ENCODE data around the gene LY86. TPM values are rescaled to one million over a fixed set of nuclear protein-coding genes. Genes with fewer than 3 reads are reported as not detected.

The LY86 gene
- total and polyA plus RNA-seq, 2 donors (not counting 1 experiment from before 2014, with no cell fraction given) = not detected

GRCh38 chr6:6584310-6585002, 4.1 kb upstream of the LY86 start:
- no peaks in the 10 kb centered on the region for H3K4me1 ChIP-seq (ENCODE audit: control insufficient read depth, extremely low read depth, insufficient read depth, low read length)
- H4K20me1 ChIP-seq (ENCODE audit: control insufficient read depth, extremely low read depth, insufficient read depth, low read length) = no peaks in the 10 kb centered on the region
- no peaks in the 10 kb centered on the region for H3K79me2 ChIP-seq (ENCODE audit: control insufficient read depth, insufficient read depth, low read length)
- TF ChIP-seq CTCF (conservative IDR thresholded peaks at IDR 0.05 in 1 of 2, IDR thresholded peaks at IDR 0.05 in 1 of 2; ENCODE audit: low read depth in 1 of 2, low read length in 2 of 2) (no peak), EZH2 (IDR thresholded peaks at IDR 0.05; ENCODE audit: low read length, missing control alignments) (no peak)
- H3K36me3 ChIP-seq (ENCODE audit: control insufficient read depth, insufficient read depth, low read length) = no peaks in the 10 kb centered on the region
- no peak overlapping the region for H3K4me2 ChIP-seq (ENCODE audit: extremely low read depth, insufficient read depth, low read length)
- no peak for DNase-seq (ENCODE audit: low read depth in 2 of 2)
- H2AFZ ChIP-seq (ENCODE audit: low read length) = no peak overlapping the region
- no peaks in the 10 kb centered on the region for H3K9me3 ChIP-seq (ENCODE audit: control insufficient read depth, insufficient read depth, low read depth, low read length)
- no peak overlapping the region for H3K9ac ChIP-seq (ENCODE audit: insufficient read depth, low read length)
- H3K27me3 ChIP-seq (ENCODE audit: control insufficient read depth, insufficient read depth, low read length) = no peaks in the 10 kb centered on the region
- no peak overlapping the region for H3K4me3 ChIP-seq (replicated peaks in 1 of 4; ENCODE audit: control extremely low read depth in 1 of 4, insufficient read depth in 1 of 4, low read depth in 3 of 4, low read length in 4 of 4)
- no peak overlapping the region for H3K27ac ChIP-seq (ENCODE audit: insufficient read depth, low read length)

- no peak for DNase-seq (ENCODE audit: low read depth in 2 of 2)
- Histone ChIP-seq H3K9me3 (ENCODE audit: control insufficient read depth, insufficient read depth, low read depth, low read length) (no peaks in the 10 kb centered on the region), H3K4me1 (ENCODE audit: control insufficient read depth, extremely low read depth, insufficient read depth, low read length) (no peaks in the 10 kb centered on the region), H3K79me2 (ENCODE audit: control insufficient read depth, insufficient read depth, low read length) (no peaks in the 10 kb centered on the region), H3K27me3 (ENCODE audit: control insufficient read depth, insufficient read depth, low read length) (no peaks in the 10 kb centered on the region), H3K36me3 (ENCODE audit: control insufficient read depth, insufficient read depth, low read length) (no peaks in the 10 kb centered on the region), H3K27ac (ENCODE audit: insufficient read depth, low read length) (no peak overlapping the region), H4K20me1 (ENCODE audit: control insufficient read depth, extremely low read depth, insufficient read depth, low read length) (no peaks in the 10 kb centered on the region), H3K4me2 (ENCODE audit: extremely low read depth, insufficient read depth, low read length) (no peak overlapping the region), H3K4me3 (replicated peaks in 1 of 4; ENCODE audit: control extremely low read depth in 1 of 4, insufficient read depth in 1 of 4, low read depth in 3 of 4, low read length in 4 of 4) (no peak overlapping the region), H2AFZ (ENCODE audit: low read length) (no peak overlapping the region), H3K9ac (ENCODE audit: insufficient read depth, low read length) (no peak overlapping the region)
- no peak for TF ChIP-seq EZH2 (IDR thresholded peaks at IDR 0.05; ENCODE audit: low read length, missing control alignments)
- no peak for TF ChIP-seq CTCF (conservative IDR thresholded peaks at IDR 0.05 in 1 of 2, IDR thresholded peaks at IDR 0.05 in 1 of 2; ENCODE audit: low read depth in 1 of 2, low read length in 2 of 2)
Observed at GRCh38 chr6:6585003-6585311, 3.6 kb upstream of the LY86 start.

- H3K27ac ChIP-seq (ENCODE audit: insufficient read depth, low read length) = no peak overlapping the region
- no peak overlapping the region for H3K4me2 ChIP-seq (ENCODE audit: extremely low read depth, insufficient read depth, low read length)
- H3K27me3 ChIP-seq (ENCODE audit: control insufficient read depth, insufficient read depth, low read length) = no peaks in the 10 kb centered on the region
- no peaks in the 10 kb centered on the region for H3K4me1 ChIP-seq (ENCODE audit: control insufficient read depth, extremely low read depth, insufficient read depth, low read length)
- H3K79me2 ChIP-seq (ENCODE audit: control insufficient read depth, insufficient read depth, low read length) = no peaks in the 10 kb centered on the region
- no peak overlapping the region for H3K9ac ChIP-seq (ENCODE audit: insufficient read depth, low read length)
- no peaks in the 10 kb centered on the region for H4K20me1 ChIP-seq (ENCODE audit: control insufficient read depth, extremely low read depth, insufficient read depth, low read length)
- no peaks in the 10 kb centered on the region for H3K9me3 ChIP-seq (ENCODE audit: control insufficient read depth, insufficient read depth, low read depth, low read length)
- no peaks in the 10 kb centered on the region for H3K36me3 ChIP-seq (ENCODE audit: control insufficient read depth, insufficient read depth, low read length)
- H3K4me3 ChIP-seq (replicated peaks in 1 of 4; ENCODE audit: control extremely low read depth in 1 of 4, insufficient read depth in 1 of 4, low read depth in 3 of 4, low read length in 4 of 4) = no peak overlapping the region
- no peak for DNase-seq (ENCODE audit: low read depth in 2 of 2)
- TF ChIP-seq CTCF (conservative IDR thresholded peaks at IDR 0.05 in 1 of 2, IDR thresholded peaks at IDR 0.05 in 1 of 2; ENCODE audit: low read depth in 1 of 2, low read length in 2 of 2) (no peak), EZH2 (IDR thresholded peaks at IDR 0.05; ENCODE audit: low read length, missing control alignments) (no peak)
- no peak overlapping the region for H2AFZ ChIP-seq (ENCODE audit: low read length)
Observed at GRCh38 chr6:6586167-6586566, 2.4 kb upstream of the LY86 start.
